Measurements from ENCODE around the gene CHIT1. TPM values are rescaled to one million over a fixed set of nuclear protein-coding genes. Genes with fewer than 3 reads are reported as not detected.

CHIT1 gene
- under 1 TPM in 2 of 4 donors, not detected in 2; 0.07 to 0.77 TPM for total RNA-seq

- Histone ChIP-seq H3K9me3 (no peaks in the 10 kb centered on the region), H3K4me3 (no peak within 1 kb of the TSS), H3K27ac (no peak within 1 kb of the TSS), H3K27me3 (no peaks in the 10 kb centered on the region), H3K4me1 (no peaks in the 10 kb centered on the region), H3K36me3 (no peaks in the 10 kb centered on the region)
- TF ChIP-seq POLR2A (IDR thresholded peaks at IDR 0.05) (no peak), CTCF (IDR thresholded peaks at IDR 0.05) (no peak)
- no peak for DNase-seq
- intact Hi-C loops (cut with DNase I; ENCODE audit: low total_unique reads): no loop called here
These were observed at the start of gene CHIT1 for GRCh38 chr1:203229471-203230135. CHIT1 (minus strand) TSS chr1:203229673; CDS start chr1:203229636, 37 bp downstream.

- H3K27ac ChIP-seq: peak overlapping the region; percentile 96 to 98
- DNase-seq: no peak
- H3K4me3 ChIP-seq: peak overlapping the region in 1 of 2 donors; percentile 2
- H3K27me3 ChIP-seq: no peaks in the 10 kb centered on the region
- intact Hi-C loops (cut with DNase I; ENCODE audit: low total_unique reads): no loop called here
- no peak for TF ChIP-seq CTCF (IDR thresholded peaks at IDR 0.05)
- TF ChIP-seq POLR2A (IDR thresholded peaks at IDR 0.05): peak; percentile 2 to 55
- H3K4me1 ChIP-seq: peaks cover 16 to 40% of the 10 kb centered on the region in 2 donors
- H3K9me3 ChIP-seq: no peaks in the 10 kb centered on the region
- H3K36me3 ChIP-seq: no peaks in the 10 kb centered on the region
These were observed 49.5 kb upstream of the CHIT1 start for GRCh38 chr1:203278885-203279406.

GRCh38 chr1:203278082-203278884 lies 48.8 kb upstream of the CHIT1 start:
- H3K36me3 ChIP-seq: no peaks in the 10 kb centered on the region
- peak overlapping the region; percentile 96 to 98 for H3K27ac ChIP-seq
- peak; percentile 68 to 72 for TF ChIP-seq POLR2A (IDR thresholded peaks at IDR 0.05)
- no peak for TF ChIP-seq CTCF (IDR thresholded peaks at IDR 0.05)
- no peaks in the 10 kb centered on the region for H3K27me3 ChIP-seq
- no peak overlapping the region for H3K4me3 ChIP-seq
- intact Hi-C loops (cut with DNase I; ENCODE audit: low total_unique reads): no loop called here
- peaks cover 21 to 44% of the 10 kb centered on the region in 2 donors for H3K4me1 ChIP-seq
- DNase-seq: peak; percentile 97 to 98
- no peaks in the 10 kb centered on the region for H3K9me3 ChIP-seq

GRCh38 chr1:203276916-203277545 lies 47.6 kb upstream of the CHIT1 start:
- H3K4me3 ChIP-seq: no peak overlapping the region
- H3K27me3 ChIP-seq: no peaks in the 10 kb centered on the region
- intact Hi-C loops (cut with DNase I; ENCODE audit: low total_unique reads): no loop called here
- H3K27ac ChIP-seq: peak overlapping the region; percentile 96 to 98
- no peaks in the 10 kb centered on the region for H3K36me3 ChIP-seq
- peaks cover 21 to 32% of the 10 kb centered on the region in 2 donors for H3K4me1 ChIP-seq
- DNase-seq: peak; percentile 61
- TF ChIP-seq POLR2A (IDR thresholded peaks at IDR 0.05) (no peak), CTCF (IDR thresholded peaks at IDR 0.05) (no peak)
- no peaks in the 10 kb centered on the region for H3K9me3 ChIP-seq

All from uterus (tissue), 4 donors.